Liver (tissue), 3 donors: ENCODE data around the gene KIAA0930.

Source experiments
- CTCF ChIP-seq: fragments of 150-350 bp; IDR thresholded peaks from 2 replicates; pipeline ENCODE4 v1.5.1; 2017; ENCODE audit warnings: improper control_type of control experiment, low read depth, low read length; ENCODE audit not compliant: missing input control
- RAD21 ChIP-seq, 2 donors: IDR thresholded peaks; 2 replicates each; pipeline ENCODE4 v1.6.1; 2016; ENCODE audit warnings: antibody characterized with exemption in 2 of 2, mild to moderate bottlenecking in 2 of 2
- REST ChIP-seq: IDR thresholded peaks from 2 replicates; pipeline ENCODE4 v1.6.1; 2016; ENCODE audit warnings: antibody characterized with exemption, mild to moderate bottlenecking
- YY1 ChIP-seq: IDR thresholded peaks from 2 replicates; pipeline ENCODE4 v1.6.1; 2016; ENCODE audit warnings: antibody characterized with exemption, mild to moderate bottlenecking
- donor health status: healthy.
- donor health status: healthy.

GRCh38 chr22:45162531-45162930 is 78.2 kb downstream of the KIAA0930 start:
- no peak for TF ChIP-seq RAD21 (IDR thresholded peaks at IDR 0.05)
- no peak for TF ChIP-seq YY1
- no peak for TF ChIP-seq REST
- TF ChIP-seq CTCF: no peak
